Measurements from ENCODE around the gene ABCF2.

The ABCF2 gene

DNA sequence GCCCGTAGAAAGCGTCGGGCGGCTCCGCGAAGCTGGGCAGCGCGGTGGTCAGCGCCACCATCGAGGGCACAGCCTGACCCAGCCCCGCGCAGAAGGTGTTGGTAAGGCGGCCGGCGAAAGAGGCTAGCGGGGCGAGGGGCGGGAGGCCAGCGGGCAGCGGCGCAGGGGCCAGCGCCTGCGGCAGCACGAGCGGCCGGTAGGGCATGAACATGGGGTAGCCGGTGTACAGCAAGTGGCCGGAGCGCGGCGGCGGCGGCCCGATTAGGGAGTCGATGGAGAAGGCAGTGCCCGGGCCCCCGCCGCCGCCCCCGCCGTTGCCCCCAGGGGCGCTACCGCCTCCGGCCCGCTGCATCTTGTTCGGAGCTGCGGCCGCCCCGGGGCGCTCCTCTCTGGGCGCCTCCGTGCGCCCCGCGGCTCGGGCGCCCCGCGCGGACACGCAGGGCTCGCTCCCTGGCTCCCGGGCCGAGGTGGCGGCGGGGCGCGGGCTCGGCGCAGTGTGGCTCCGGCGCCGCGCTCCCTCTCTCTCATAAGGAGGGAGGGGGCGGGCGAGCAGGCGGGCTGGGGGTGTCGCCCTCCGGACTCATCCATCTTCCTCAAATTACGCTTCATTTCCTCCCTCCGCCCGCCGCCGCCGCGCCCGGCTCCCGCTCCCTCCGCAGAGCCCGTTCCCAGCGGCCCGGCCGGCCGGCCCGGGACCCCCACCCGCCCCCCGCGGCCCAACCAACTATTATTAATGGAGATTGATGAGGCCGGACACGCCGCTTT, 59.6 kb downstream of the ABCF2 start, which contains the start of gene GBX1:
Gene GBX1, minus strand, starts transcription at position 498 of the 765 bp plus-strand sequence. Its CDS starts 146 bp downstream, at position 352.
- H3K4me1 ChIP-seq = peaks cover 0 to 19% (median 18%) of the 10 kb centered on the region in 4 donors
- intact Hi-C loops (cut with DNase I; ENCODE audit: low total_unique reads) = no loop called here
- H3K36me3 ChIP-seq = no peaks in the 10 kb centered on the region
- no peak within 1 kb of the TSS for H3K27ac ChIP-seq
- TF ChIP-seq, protein P1, sequence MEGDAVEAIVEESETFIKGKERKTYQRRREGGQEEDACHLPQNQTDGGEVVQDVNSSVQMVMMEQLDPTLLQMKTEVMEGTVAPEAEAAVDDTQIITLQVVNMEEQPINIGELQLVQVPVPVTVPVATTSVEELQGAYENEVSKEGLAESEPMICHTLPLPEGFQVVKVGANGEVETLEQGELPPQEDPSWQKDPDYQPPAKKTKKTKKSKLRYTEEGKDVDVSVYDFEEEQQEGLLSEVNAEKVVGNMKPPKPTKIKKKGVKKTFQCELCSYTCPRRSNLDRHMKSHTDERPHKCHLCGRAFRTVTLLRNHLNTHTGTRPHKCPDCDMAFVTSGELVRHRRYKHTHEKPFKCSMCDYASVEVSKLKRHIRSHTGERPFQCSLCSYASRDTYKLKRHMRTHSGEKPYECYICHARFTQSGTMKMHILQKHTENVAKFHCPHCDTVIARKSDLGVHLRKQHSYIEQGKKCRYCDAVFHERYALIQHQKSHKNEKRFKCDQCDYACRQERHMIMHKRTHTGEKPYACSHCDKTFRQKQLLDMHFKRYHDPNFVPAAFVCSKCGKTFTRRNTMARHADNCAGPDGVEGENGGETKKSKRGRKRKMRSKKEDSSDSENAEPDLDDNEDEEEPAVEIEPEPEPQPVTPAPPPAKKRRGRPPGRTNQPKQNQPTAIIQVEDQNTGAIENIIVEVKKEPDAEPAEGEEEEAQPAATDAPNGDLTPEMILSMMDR (IDR thresholded peaks at IDR 0.05) = no peak
- no peak for DNase-seq
- no peaks in the 10 kb centered on the region for H3K9me3 ChIP-seq
- peak within 1 kb of the TSS; percentile 31 to 44 for H3K4me3 ChIP-seq
- peaks cover 0 to 78% of the 10 kb centered on the region in 2 donors for H3K27me3 ChIP-seq

DNA sequence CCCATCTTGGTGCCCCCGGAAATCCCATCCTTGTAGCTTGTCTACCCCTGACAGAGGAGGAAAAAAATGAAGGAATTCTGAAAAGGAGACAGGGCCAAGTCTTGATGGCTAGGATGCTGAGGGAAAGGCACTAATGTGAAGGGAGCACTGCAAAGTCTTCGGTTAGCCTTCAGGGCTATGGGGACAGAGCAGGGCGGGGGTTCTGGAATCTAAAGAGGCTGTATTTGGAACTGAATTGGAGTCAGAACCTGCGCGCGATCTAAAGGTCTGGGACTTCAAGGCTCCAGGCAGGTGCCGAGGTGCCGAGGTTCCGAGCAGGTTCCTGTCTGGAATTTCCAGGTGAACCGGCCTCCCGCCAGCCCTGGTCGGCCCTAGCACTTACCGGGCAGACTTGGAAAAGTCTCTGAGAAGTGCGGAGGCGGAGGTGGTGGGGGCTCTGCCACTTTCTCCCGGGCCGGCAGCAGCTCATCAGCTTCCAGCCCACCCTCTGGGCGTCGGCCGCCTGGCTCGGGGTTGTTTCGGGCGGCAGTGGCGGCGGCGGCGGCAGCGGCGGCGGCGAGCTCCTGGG, 60.3 kb downstream of the ABCF2 start:
- H3K4me1 ChIP-seq = peaks cover 0 to 19% (median 18%) of the 10 kb centered on the region in 4 donors
- DNase-seq = no peak
- H3K36me3 ChIP-seq = no peaks in the 10 kb centered on the region
- H3K9me3 ChIP-seq = no peaks in the 10 kb centered on the region
- H3K27me3 ChIP-seq = peaks cover 0 to 80% of the 10 kb centered on the region in 2 donors
- H3K4me3 ChIP-seq = peak overlapping the region; percentile 31 to 44
- TF ChIP-seq, protein P1 (IDR thresholded peaks at IDR 0.05) = no peak
- H3K27ac ChIP-seq = no peak overlapping the region
- intact Hi-C loops (cut with DNase I; ENCODE audit: low total_unique reads) = no loop called here

Measured in tibial artery (tissue), 4 donors.